Neutrophil (primary cell): Measurements from ENCODE around the gene ARHGAP5.

Experiments
- H3K27ac ChIP-seq: fragments of 200-600 bp; sonication (generic); 2 replicates; pipeline ENCODE4 v1.5.1; 2016; ENCODE audit warnings: mild to moderate bottlenecking, moderate library complexity
- H3K27me3 ChIP-seq: fragments of 200-600 bp; sonication (generic); 2 replicates; pipeline ENCODE4 v1.6.0; 2016; ENCODE audit warnings: mild to moderate bottlenecking
- H3K36me3 ChIP-seq: fragments of 200-600 bp; sonication (generic); 2 replicates; pipeline ENCODE4 v1.5.1; 2017
- H3K4me1 ChIP-seq, 2 experiments: fragments of 200-600 bp in 1 of 2; sonication (generic) in 1 of 2; 1 replicate in 1 of 2; 2 replicates in 1 of 2; pipeline versions ENCODE4 v1.5.1 to v1.6.1; 2013 to 2016; ENCODE audit warnings: low read depth in 1 of 2, low read length in 1 of 2, mild to moderate bottlenecking in 1 of 2, moderate library complexity in 1 of 2; ENCODE audit not compliant: control insufficient read depth in 1 of 2, insufficient read depth in 1 of 2
- H3K4me3 ChIP-seq, 2 experiments: fragments of 200-600 bp in 1 of 2; sonication (generic) in 1 of 2; 1 replicate in 1 of 2; 2 replicates in 1 of 2; pipeline ENCODE4 v1.5.1; 2013 to 2016; ENCODE audit warnings: low read depth in 1 of 2, low read length in 1 of 2, mild to moderate bottlenecking in 1 of 2, moderate library complexity in 1 of 2
- H3K9me3 ChIP-seq: fragments of 200-600 bp; sonication (generic); 2 replicates; pipeline ENCODE4 v1.5.1; 2016
- TF ChIP-seq, protein P1 (sequence below): fragments of 200-600 bp; sonication (generic); IDR thresholded peaks from 2 replicates; pipeline ENCODE4 v1.5.1; 2016; ENCODE audit warnings: antibody characterized with exemption

Gene ARHGAP5

DNA sequence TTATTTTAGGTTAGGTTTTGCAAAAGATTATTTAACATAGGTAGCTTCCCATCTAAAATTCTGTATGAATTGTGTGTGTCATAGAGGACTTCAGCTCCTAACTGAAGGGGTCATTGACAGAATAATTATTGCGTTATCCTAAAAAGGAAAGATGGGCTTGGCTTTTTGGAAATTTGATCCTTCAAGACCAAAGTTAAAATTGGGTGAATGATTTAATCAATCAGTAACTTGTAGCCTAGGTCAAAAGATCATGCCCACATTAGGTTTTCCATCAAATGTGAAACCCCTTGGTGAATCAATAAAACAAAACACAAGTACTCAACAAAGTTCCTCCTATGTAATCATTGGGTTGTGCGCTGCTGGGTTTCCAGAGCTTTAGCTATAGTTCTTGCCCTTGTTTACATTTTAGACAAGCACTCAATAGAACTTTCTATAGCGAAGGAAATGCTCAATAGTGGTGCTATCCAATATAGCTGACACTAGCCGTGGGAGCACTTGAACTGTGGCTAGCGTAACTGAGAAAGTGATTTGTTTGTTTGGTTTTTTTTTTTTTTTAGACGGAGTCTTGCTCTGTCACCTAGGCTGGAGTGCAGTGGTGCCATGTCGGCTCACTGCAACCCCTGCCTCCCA, 37.6 kb upstream of the ARHGAP5 start:
- H3K27ac ChIP-seq, result no peak overlapping the region
- H3K36me3 ChIP-seq, result no peaks in the 10 kb centered on the region
- no peak overlapping the region for H3K4me3 ChIP-seq
- TF ChIP-seq, protein P1, sequence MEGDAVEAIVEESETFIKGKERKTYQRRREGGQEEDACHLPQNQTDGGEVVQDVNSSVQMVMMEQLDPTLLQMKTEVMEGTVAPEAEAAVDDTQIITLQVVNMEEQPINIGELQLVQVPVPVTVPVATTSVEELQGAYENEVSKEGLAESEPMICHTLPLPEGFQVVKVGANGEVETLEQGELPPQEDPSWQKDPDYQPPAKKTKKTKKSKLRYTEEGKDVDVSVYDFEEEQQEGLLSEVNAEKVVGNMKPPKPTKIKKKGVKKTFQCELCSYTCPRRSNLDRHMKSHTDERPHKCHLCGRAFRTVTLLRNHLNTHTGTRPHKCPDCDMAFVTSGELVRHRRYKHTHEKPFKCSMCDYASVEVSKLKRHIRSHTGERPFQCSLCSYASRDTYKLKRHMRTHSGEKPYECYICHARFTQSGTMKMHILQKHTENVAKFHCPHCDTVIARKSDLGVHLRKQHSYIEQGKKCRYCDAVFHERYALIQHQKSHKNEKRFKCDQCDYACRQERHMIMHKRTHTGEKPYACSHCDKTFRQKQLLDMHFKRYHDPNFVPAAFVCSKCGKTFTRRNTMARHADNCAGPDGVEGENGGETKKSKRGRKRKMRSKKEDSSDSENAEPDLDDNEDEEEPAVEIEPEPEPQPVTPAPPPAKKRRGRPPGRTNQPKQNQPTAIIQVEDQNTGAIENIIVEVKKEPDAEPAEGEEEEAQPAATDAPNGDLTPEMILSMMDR, result no peak
- no peaks in the 10 kb centered on the region for H3K9me3 ChIP-seq
- H3K27me3 ChIP-seq, result peaks cover 28% of the 10 kb centered on the region
- no peaks in the 10 kb centered on the region for H3K4me1 ChIP-seq

- Histone ChIP-seq H3K4me1 (no peaks in the 10 kb centered on the region), H3K4me3 (no peak overlapping the region), H3K27ac (no peak overlapping the region), H3K27me3 (peaks cover 41% of the 10 kb centered on the region), H3K36me3 (no peaks in the 10 kb centered on the region), H3K9me3 (no peaks in the 10 kb centered on the region)
- TF ChIP-seq, protein P1, result no peak
Measured at GRCh38 chr14:32043624-32044023, 33.5 kb upstream of the ARHGAP5 start.

DNA sequence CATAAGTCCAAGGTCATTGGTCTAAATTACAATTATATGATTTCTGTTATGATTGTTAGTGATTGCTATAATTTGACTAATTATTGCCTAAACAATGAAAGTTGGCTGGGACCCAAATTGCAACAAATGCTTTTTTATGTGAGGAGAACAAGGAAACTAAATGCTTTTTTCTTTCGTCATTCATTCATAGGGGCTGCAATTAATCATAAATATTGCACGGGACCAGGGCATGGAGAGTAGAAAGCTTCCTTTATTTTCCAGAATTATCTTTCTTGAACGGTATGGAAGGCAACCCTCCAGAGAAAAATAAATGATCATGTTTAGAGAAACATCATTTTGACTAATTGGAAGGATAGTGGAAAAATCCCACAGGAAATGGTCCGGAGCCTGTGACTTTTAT, 32.6 kb upstream of the ARHGAP5 start:
- Histone ChIP-seq H3K36me3 (no peaks in the 10 kb centered on the region), H3K27ac (no peak overlapping the region), H3K4me3 (no peak overlapping the region), H3K4me1 (no peaks in the 10 kb centered on the region), H3K27me3 (peaks cover 49% of the 10 kb centered on the region), H3K9me3 (no peaks in the 10 kb centered on the region)
- TF ChIP-seq, protein P1, result no peak

GRCh38 chr14:32047791-32048190, 29.3 kb upstream of the ARHGAP5 start:
- H3K4me1 ChIP-seq, result no peaks in the 10 kb centered on the region
- TF ChIP-seq, protein P1, result no peak
- no peak overlapping the region for H3K4me3 ChIP-seq
- no peaks in the 10 kb centered on the region for H3K36me3 ChIP-seq
- no peaks in the 10 kb centered on the region for H3K9me3 ChIP-seq
- peaks cover 50% of the 10 kb centered on the region for H3K27me3 ChIP-seq
- no peak overlapping the region for H3K27ac ChIP-seq

DNA sequence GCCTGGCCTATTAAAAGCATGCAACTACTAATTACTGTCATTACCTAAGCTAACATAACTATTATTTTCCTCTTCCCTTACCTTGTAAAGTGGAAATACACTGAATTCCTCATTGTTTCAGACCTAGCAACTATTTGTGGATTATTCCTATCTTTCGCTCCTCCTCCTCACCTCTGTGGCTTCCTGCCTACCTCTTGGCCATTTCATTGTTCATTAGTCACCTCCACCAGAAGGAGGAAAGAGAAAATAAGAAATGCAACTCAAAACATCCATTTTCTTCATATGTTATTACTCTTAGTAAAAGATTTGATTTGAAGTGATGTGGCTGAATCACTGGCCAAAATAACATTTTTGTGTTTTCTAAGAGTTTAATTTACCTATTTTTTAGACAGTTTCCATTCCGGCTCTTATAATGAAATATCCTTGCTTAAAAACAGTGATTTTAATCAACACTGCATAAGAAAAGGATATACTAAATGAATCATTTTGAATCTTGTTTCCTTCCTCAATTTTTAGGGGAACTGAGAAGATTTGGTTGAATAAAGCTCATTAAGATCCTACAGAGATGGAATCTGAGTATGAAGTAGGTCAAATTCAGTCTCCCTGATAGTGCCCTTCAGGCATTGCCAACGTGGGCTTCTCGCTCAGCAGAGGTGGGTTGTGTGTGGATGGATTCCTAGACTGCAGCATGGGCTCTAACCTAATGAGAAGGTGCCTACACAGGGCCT, 27.6 kb upstream of the ARHGAP5 start:
- Histone ChIP-seq H3K27me3 (peaks cover 42% of the 10 kb centered on the region), H3K4me1 (no peaks in the 10 kb centered on the region), H3K27ac (no peak overlapping the region), H3K9me3 (no peaks in the 10 kb centered on the region), H3K36me3 (no peaks in the 10 kb centered on the region), H3K4me3 (no peak overlapping the region)
- TF ChIP-seq, protein P1, result no peak
